Parietal lobe (tissue), 1 donor: ENCODE data around the gene ZBTB22. TPM values are rescaled to one million over a fixed set of nuclear protein-coding genes. Genes with fewer than 3 reads are reported as not detected.

Experiments
- total RNA-seq: library from RNA; depleted of rRNA; stranded (reverse); fragments of >200 nt; gene quantifications from one replicate; pipeline ENCODE4 v1.2.3, GENCODE V29; 2014

Gene ZBTB22, protein sequence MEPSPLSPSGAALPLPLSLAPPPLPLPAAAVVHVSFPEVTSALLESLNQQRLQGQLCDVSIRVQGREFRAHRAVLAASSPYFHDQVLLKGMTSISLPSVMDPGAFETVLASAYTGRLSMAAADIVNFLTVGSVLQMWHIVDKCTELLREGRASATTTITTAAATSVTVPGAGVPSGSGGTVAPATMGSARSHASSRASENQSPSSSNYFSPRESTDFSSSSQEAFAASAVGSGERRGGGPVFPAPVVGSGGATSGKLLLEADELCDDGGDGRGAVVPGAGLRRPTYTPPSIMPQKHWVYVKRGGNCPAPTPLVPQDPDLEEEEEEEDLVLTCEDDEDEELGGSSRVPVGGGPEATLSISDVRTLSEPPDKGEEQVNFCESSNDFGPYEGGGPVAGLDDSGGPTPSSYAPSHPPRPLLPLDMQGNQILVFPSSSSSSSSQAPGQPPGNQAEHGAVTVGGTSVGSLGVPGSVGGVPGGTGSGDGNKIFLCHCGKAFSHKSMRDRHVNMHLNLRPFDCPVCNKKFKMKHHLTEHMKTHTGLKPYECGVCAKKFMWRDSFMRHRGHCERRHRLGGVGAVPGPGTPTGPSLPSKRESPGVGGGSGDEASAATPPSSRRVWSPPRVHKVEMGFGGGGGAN
- 24.7 TPM for total RNA-seq

DNA sequence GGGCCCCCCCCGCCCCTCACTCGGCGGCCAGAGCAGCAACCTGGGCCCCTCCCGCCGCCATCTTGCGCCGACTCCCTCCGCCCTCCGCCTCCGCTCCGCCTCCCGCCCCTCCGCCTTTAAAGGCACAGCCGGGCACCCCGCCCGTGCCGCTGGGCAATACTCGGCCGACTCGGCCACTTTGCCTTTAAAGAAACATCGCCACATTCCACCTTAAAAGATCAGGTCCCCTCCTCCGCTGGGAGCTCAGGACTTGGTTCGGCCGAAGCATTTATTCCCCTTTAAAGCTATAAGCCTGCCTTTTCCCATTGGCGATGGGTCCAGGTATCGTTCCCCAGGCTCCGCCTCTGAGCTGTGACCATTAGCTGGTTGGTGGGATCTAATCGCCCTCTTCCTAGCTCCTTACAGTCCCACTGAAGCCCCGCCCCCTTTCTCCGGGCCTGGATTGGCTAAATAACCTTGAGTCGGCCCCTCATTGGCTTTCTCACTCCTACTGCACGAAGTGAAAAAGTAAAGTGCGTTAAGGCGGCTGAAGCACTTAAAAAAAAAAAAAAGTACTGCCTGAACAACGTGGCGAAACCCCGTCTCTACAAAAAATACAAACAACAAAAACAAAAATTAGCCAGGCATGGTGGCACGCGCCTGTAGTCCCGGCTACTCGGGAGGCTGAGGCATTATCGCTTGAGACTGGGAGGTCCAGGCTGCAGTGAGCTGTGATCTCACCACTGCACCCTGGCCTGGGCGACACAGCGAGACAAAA is at the start of gene ZBTB22:
ZBTB22 (minus strand) TSS at position 76 of the 757 bp plus-strand sequence. CDS start 828 bp downstream, outside the sequence.

DNA sequence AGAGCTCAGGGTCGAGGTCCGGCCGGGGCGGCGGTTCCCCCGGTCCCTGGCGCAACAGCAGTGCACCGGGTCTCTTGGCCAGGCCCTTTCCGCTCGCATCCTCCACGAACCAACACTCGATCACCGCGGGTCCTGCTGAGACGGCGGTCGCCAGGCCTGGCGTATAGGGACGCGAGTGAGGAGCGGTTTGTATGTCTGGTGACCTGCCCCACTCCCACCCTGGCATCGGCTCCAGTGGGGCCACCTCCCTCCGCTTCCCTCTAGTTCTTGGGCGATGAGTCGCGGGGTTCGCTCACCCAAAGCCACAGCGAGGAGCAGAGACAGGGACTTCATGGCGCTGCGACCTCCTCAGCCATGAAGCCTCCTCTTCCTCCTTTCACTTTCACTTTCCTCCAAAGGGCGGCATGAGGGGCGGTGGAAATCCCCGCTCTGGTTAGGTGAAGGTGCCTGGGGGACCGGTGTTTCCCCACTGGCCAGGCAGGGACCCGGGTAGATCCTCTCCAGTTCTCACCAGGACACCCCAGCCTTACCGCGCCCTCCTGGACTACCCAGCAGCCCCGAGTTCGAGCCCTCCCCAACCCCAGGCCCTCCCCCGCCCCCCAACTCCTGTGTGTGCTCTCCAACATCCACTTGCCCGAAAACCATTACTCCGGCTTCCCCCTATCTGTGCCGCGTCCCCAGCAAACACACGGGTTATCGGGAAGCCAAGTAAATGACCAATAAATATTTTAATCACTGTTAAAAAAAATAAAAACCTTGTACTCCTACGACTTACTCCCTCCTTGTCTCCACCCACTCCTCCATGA is 3.6 kb downstream of the ZBTB22 start, which contains the start of gene TAPBP:
TAPBP (minus strand) TSS at position 370 of the 806 bp plus-strand sequence; CDS start at position 333, 37 bp downstream.

DNA sequence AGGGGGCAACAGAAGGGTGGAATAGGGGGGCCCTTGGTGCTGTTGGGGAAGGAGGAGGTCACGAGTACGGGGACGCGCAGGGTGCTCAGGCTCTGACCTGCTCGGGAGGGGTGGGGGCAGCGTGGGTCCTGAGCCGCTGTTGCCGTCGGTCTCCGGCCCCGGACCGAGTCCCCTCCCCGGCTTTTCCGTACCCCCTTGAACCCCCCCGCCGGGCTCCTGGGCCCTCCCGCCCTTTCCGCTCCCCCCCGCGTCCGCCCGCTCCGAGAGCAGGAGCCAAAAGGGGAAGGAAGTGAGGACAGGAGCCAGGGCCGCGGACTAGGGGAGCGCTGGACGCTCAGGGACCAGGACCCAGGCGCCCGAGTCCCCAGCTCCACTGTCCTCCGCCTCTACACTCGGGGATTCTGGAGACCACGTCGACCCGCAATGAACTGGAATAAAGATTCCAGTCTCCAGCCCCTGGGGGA is 18.7 kb downstream of the ZBTB22 start, which contains the start of gene RGL2:
RGL2 (minus strand) TSS at position 170 of the 464 bp plus-strand sequence. CDS start 332 bp downstream, outside the sequence.

DNA sequence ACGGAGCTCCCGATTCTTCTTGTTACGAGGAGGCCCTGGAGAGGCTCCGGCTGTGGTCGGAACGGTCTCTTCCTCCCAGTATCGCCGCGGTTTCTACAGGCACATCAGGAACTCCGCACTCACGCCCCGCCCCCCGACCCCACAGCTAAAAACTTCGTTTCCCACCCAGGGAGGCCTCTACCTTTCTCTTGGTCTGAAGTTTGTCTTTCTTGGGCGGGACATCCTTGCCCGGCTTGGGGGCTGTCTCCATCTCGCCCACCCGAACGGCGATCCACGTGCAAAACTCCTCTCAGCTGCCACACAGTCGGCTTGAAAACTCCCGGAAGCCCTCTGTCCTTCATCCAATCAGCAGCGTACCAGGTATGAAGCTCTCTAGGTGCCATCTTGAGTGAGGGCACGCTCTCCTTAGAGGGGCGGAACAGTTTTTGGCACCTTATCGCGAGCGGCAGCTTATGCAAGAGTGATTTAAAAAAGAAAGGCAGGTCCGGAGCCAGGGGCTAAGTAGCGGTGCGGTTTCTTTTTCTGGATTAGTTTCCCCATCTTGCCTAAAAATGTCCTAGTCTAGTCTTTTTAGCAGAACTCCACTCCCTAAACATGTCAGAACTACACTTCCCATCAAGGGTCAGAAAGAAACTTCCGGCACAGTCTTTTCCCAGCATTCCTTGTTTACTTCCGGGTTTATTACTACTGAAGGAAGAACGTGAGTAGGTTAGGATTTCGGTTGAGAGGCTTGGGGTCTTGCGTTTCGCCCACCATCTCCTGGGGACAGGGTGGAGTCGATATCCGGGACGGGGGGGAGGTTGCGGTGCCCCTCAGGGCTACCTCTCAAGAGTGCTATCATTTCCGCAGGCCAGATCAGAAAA is 28.4 kb downstream of the ZBTB22 start, which contains the start of the genes PFDN6 and WDR46:
PFDN6 (plus strand) TSS at position 681 of the 863 bp plus-strand sequence. CDS start 256 bp downstream, outside the sequence.
WDR46 (minus strand) TSS at position 319 of the 863 bp plus-strand sequence; CDS start at position 250, 69 bp downstream.

DNA sequence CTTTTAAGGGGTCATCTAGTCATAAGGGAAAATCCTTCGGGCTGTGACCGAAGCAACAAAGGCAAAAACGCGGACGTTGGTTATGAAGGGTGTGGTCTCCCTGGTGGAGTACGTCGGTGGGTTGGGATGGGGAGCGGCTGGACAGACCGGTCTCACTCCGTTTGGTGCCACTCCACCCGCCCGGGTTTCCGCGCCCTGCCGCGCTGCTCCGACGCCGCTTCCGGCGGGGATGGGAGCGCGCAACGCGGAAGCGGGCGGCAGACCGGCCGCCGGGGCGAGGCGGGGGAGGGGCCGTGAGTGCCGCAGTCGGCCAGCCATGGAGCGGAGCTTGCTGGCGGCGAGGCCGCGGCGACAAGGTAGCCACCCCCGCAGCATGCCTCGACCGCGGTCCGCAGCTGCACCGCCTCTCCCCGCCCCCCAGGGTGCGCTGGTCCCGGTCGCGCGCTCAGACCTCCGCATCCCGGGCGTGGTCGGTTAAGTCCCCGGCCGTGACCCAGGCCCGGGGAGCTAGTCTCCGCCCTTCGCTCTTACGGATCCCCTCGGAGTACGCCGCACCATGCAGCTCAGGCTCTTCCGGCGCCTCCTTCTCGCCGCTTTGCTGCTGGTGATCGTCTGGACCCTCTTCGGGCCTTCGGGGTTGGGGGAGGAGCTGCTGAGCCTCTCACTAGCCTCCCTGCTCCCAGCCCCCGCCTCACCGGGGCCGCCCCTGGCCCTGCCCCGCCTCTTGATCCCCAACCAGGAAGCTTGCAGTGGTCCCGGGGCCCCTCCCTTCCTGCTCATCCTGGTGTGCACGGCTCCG is 40.5 kb downstream of the ZBTB22 start, which contains the start of gene B3GALT4:
B3GALT4 (plus strand) TSS at position 260 of the 799 bp plus-strand sequence; CDS start at position 557, 297 bp downstream.

DNA sequence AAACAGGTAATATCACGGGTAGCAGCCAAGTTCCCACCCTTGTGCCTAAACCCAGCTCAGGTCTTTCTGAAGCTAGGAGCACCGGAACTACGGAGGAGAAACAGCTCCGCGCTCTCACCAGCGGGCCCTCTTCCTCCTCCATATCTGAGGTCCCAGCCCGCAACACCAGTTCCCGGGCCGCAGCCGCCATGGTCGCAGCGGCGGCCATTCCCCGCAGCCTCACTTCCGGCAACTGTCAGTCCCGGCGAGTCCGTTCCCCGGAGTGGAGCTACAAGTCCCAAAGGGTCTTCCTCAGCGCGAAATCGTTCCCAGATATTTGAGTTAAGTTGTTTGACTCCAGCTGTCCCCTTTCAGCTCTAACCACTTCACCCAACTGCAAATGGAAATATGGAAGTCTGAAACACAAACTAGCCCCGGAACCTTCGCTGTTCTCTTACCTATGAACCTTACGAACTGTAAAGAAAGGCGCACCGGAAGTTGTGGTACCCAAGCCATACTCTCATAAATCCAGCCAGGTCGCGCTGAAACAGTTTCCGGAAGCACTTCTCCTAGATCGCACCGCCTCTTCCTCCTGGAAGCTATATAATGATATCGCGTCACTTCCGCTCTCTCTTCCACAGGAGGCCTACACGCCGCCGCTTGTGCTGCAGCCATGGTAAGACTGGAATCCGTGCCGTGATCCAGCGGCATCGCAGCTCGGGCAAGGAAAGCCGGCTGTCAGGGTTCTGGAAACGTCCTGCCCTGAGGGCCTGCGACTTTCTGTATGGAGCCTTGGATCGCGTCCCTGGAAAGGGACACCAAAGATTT is 45.9 kb downstream of the ZBTB22 start, which contains the start of the genes RPS18 and VPS52:
RPS18 (plus strand) TSS at position 608 of the 807 bp plus-strand sequence; CDS start at position 653, 45 bp downstream.
VPS52 (minus strand) TSS at position 409 of the 807 bp plus-strand sequence; CDS start at position 208, 201 bp downstream.

Other genes starting within 250 kb of the ZBTB22 start
- gene HLA-DPA1, start 244.1 kb downstream of the ZBTB22 start, total RNA-seq, result 0.94 TPM
- 1.9 TPM for gene HLA-DPB1, start 241.8 kb downstream of the ZBTB22 start, total RNA-seq
- 3.4 TPM for gene COL11A2, start 125.3 kb downstream of the ZBTB22 start, total RNA-seq
- gene RXRB, start 117.1 kb downstream of the ZBTB22 start, total RNA-seq, result 33.2 TPM
- 36.9 TPM for gene SLC39A7, start 116.9 kb downstream of the ZBTB22 start, total RNA-seq
- gene HSD17B8, start 113.1 kb downstream of the ZBTB22 start, total RNA-seq, result 4.4 TPM
- gene RING1, start 109.2 kb downstream of the ZBTB22 start, total RNA-seq, result 21.9 TPM
- 47.6 TPM for gene VPS52, start 45.9 kb downstream of the ZBTB22 start, total RNA-seq
- 3,808 TPM for gene RPS18, start 45.7 kb downstream of the ZBTB22 start, total RNA-seq
- gene B3GALT4, start 40.6 kb downstream of the ZBTB22 start, total RNA-seq, result 12.8 TPM
- gene WDR46, start 28.5 kb downstream of the ZBTB22 start, total RNA-seq, result 39.4 TPM
- 18.5 TPM for gene PFDN6, start 28.1 kb downstream of the ZBTB22 start, total RNA-seq
- gene RGL2, start 18.8 kb downstream of the ZBTB22 start, total RNA-seq, result 22.8 TPM
- 12.2 TPM for gene TAPBP, start 3.7 kb downstream of the ZBTB22 start, total RNA-seq
- gene DAXX, start 5.2 kb upstream of the ZBTB22 start, total RNA-seq, result 25.0 TPM
- gene KIFC1, start 74.1 kb upstream of the ZBTB22 start, total RNA-seq, result 7.8 TPM
- gene PHF1, start 93.3 kb upstream of the ZBTB22 start, total RNA-seq, result 32.9 TPM
- gene CUTA, start 100.4 kb upstream of the ZBTB22 start, total RNA-seq, result 59.8 TPM
- 48.8 TPM for gene SYNGAP1, start 102.3 kb upstream of the ZBTB22 start, total RNA-seq
- 8.1 TPM for gene ZBTB9, start 136.8 kb upstream of the ZBTB22 start, total RNA-seq